Transverse colon (tissue), 3 donors: ENCODE data around the gene USP13.

Experiments used
- CTCF ChIP-seq, 5 experiments: fragments of 200-600 bp in 3 of 5; fragments of 450-650 bp in 2 of 5; sonication (generic) in 3 of 5; IDR thresholded peaks; 1 replicate in 2 of 5; 2 replicates in 3 of 5; pipeline ENCODE4 v1.5.1; 2016 to 2017; ENCODE audit warnings: antibody characterized with exemption in 5 of 5, inconsistent platforms in 3 of 5, mild to moderate bottlenecking in 2 of 5, moderate library complexity in 1 of 5
- POLR2A ChIP-seq: fragments of 450-650 bp; IDR thresholded peaks from one replicate; pipeline ENCODE4 v1.6.1; 2016; ENCODE audit warnings: antibody characterized with exemption, mild to moderate bottlenecking, moderate library complexity

- TF ChIP-seq CTCF (IDR thresholded peaks at IDR 0.05) (no peak), POLR2A (no peak)
These were observed 35.2 kb downstream of the USP13 start for GRCh38 chr3:179687967-179688535.
